GM19099 (cell line): ENCODE results near the gene ATXN10.

Experiments used
- POLR2A ChIP-seq: IDR thresholded peaks from 3 replicates; pipeline ENCODE4 v1.6.1; 2011; ENCODE audit warnings: low read depth; ENCODE audit not compliant: insufficient read length; ENCODE audit errors: extremely low read depth

ATXN10 gene

DNA sequence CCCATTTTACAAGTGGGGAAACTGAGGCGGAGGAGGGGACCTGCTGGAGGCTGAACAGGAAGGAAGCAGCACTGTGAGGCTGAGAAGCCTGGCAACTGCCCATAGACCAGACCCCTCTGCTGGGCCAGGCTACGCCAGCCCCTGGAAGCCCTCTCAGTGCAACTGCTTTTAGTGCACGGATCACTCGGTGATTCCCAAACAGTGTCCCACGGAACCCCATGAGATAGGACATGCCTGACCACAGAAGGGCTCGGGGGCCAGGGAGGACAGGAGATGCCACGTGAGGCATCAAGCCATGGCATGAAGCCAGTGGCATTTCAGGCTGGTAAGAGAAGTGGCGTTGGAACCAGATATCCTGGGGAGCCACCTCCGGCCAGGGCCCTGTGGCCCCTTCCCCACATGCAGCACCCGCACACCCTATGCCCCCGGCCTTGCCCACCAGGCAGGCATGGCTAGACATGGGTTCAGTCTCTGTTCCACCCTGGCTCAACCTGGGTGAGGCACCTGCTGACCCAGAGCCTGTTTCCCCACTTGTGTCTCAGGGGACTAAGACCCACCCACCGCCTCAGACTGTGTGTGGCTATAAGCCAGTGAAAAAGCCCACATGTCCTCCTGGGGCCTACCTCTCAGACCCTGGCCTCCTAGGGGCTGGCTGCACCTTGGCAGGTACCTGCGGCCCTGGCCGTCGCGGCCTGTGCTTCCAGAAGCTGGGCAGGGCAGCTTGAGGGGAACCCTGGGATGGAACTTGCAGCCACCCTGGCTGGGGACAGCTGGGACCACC is 221.2 kb downstream of the ATXN10 start:
- TF ChIP-seq POLR2A, result no peak

DNA sequence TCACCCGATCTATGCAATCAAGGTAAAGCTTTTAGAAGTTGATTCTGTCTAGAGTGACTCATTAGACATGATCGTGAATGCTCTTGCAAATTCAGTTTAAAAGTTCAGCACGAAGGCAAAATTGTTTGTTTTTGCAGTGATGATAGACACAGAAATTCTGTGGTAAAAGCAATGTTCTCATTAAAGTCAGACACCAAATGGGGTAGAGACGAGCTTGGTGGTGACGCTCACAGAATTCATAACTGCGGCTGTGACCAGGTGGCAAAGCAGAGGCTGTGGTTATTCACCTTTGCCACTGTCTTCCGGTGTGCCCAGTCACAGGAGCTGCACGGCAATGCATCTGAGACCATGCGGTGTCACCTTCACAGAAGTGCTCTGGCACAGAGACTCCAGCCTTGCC is 221.9 kb downstream of the ATXN10 start:
- no peak for TF ChIP-seq POLR2A
